GM03348 (cell line): ENCODE measurements around the gene TMEM242.
A peak's percentile ranks its signal among the peaks of the same experiment; 100 is the strongest.
"Not testable (repeated sequence)": the region's sequence is repeated elsewhere in the genome, so short reads cannot be mapped to it uniquely, and the experiment has no call there.

Experiments used
- DNase-seq: peaks from one replicate; pipeline ENCODE4 v3.0.0; 2012; ENCODE audit warnings: low spot score

Gene TMEM242

DNA sequence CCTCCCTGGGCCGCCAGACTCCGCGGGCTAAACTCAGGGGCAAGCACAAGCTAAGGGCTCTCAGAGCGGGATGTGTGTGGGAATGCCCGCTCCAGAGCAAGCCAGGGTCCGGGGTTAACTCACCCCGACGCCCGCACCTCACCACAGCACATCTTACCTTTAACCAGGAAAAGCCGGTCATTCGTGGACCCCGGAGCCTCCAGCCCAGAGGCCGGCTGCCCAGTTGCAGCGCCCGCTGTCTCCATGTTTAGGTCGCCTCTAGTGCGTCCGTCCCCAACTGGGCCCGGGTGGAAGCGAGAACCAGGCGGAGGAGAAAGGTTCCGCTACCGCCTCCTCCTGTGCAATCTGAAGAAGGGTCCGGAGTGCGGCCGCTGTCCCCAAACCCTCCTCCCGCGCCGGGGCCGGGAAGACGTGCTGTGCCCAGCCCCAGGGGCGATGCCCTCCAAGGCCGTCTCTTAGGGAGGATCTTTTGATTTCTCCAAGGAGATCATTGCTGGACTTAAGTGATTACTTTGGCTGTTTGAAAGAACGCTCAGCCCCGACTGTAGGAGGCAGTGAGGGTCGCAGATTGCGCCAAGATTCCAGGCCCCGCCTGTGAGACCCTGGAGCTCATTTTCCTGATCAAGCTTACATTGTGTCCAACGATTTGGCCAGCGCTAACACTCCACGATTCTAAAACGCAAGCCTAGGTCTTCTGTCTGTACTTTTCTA, at the start of gene TMEM242:
TMEM242 (minus strand) TSS at position 265 of the 711 bp plus-strand sequence; CDS start at position 245, 20 bp downstream.
- peak; percentile 92 for DNase-seq

DNA sequence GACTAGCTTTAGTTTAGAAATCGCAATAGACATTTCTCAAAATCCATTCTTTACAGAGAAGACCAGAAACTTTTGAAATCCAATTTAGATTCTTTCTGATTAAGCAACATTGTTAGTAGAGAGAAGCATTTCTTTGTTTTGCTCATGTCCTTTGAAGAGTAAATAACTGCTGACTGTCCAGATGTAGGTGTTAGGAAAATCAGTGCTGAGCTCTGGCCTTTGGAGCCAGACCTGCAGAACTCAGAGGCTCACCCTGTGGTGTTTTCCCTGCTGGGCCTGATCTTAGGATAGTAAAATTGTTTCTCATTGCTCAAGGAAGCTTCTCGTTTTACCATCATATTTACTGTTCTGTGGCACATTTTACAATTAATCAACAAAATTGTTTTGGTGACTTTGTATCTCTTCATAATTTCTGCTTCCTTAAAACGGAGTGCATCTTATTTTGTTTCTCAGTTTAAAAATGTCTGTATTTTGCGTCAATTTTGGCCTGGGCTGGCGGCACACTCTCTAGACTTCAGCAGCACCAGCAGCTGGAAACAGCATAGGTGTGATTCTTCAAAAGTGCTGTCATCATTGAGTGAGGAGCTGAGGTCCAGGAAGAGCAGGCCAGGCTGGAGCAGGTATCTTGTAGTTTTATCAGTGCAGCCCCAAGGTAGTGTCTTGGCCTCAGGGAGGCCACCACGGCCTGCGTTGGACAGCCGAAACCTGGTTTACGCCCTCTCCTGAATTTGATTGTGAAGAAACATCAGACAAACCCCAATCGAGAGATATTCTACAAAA, 49.4 kb upstream of the TMEM242 start:
- DNase-seq = no peak

DNA sequence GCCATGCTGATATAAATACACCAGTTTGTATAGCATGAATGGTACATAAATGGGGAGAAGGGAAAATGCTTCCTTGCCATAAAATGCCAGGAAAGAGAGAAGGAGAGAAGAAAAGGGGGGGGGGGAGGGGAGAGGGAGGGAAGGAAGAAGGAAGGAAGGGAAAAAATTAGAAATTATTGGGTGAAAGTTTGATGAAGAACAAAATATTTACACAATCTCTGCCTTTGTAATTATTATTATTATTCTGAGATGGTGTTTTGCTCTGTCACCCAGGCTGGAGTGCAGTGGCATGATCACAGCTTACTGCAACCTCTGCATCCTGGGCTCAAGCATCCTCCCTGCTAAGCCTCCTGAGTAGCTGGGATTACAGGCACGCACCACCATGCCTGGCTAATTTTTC, 47.4 kb upstream of the TMEM242 start:
- DNase-seq = no peak

DNA sequence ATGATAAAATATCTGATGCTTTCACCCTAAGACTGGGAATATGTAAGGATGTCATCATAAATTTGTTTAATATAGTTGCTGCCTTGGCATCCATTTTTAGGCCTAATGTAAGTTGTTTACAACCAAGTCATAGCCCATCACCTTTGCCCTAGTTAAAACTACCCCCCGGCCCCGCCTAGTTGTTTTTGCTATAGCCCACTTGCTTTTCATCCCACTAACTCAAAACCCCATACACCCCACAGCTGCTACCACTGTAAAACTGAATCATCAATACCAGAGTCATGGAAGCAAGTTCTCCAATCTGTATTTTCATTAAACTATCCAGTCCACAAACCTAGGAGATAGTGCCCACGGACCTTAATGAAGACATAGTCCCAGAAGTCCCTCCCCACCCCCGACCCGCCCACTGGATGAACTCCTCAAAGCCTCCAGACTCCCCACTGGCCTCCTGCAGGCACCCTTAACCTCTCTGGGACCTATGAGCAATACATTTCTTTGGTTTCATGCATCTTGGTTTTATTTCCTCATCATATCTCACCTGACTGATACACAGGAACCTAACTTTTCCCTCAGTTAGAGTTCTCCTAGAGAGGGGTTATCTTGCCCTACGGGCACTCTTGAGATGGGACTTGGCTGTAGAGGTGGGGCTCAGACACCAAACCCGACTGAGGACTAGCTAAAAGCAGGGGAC, 45.2 kb upstream of the TMEM242 start:
- DNase-seq = no peak

DNA sequence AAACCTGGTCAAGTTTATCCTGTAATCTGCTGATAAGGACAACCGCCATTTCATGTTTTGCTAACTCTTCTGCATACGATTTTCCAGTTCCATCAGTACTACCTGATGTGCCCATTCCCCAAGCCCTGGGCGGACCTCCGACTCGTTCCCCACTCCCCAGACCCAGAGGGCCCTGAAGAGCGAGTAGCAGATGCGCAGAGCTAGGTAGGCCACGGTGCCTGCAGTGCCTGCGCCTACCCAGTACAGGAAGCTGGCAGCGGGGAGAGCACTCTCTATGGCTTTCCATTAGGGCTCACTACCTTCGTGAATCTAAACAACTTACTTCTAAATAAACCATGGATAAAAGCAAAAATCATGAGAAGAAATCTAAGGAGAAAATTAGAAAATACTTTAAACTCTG, 43.3 kb upstream of the TMEM242 start:
- DNase-seq = no peak

DNA sequence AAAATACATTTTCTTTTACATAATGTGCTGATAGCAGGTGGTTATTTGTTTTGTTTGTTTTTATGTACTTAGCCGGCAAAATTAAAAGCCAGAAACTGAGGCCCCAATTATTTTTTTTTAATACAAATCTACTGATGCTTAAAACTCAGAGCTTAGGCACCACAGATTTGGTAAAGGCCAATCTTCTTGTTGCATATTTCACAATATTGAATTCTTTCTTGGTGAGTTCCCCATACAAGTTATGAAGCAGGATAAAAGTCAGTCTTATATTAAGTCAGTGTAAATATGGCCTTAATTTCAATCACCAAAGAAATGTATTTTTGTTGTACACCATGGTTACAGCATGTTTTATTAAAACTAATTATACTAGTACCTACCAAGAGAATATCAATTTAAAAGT, 41.4 kb upstream of the TMEM242 start:
- peak; percentile 24 for DNase-seq

DNA sequence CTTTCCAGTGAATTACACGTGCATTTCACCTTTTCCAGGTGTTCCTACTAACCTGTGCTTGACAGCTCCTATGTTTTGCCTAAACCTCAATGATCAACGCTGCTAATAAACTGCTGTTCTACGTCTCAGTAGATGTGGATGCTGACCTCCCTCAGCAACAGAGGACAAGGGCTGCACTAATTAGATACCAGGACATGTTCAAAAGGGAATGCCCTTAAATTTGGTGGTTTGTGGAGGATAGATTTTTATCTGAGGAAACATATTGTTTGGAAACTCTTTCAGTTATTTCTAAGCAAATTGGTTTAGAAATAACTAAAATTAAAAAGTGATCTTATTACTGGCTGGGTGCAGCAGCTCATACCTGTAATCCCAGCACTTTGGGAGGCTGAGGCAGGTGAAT, 38.6 kb upstream of the TMEM242 start:
- no peak for DNase-seq

DNA sequence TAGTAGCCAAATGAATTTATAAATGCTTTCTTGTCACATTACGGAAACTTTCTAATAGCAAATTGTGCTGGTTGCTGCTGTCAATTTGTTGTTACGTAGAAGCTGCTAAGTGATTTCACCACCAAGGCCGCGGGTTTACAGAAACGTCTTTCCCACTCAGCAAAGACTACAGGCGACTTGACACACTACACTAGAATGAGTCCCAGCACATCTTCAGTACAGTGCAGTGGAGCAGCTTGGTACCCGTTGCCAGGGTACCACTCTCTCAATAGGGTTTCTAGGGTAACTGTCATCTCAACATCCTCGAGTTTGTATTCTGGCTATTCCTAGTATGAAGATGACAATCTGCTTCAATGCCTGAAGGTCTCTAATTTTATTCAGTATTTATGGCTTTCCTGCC, 35.0 kb upstream of the TMEM242 start:
- no peak for DNase-seq

DNA sequence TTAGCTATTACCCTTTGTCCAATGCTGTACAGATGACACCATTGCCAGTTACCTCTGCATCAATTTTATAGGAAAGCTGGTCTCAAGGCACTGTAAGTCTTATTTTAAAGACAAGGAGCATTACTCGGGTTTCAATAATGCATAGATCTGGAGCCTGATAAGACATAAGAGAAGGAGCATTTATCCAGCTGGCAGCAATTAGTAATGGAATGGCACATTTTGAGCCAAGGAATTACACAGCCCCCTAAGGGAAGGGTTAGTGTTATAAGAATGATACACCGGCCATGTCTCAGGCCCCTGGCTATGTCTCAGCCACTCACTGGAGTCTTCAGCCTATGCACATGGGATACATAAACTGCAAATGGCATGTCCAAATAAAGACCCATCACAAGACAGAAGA, 23.1 kb upstream of the TMEM242 start:
- no peak for DNase-seq

DNA sequence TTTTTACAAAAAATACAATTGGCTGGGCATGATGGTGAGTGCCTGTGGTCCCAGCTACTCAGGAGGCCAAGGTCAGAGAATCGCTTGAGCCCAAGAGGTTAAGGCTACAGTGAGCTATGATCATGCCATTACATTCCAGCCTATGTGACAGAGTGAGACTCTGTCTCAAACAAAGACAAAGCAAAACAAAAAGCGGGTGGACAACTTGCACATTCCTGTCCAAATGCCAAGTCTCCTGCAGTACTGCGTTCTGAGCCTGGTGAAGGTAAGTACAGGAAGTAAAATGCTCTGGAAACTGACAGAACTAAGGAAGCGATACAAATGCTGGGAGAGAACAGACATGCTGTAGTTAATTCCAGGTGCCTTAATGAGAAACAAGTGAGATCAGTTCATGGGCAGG, 20.4 kb upstream of the TMEM242 start:
- no peak for DNase-seq

DNA sequence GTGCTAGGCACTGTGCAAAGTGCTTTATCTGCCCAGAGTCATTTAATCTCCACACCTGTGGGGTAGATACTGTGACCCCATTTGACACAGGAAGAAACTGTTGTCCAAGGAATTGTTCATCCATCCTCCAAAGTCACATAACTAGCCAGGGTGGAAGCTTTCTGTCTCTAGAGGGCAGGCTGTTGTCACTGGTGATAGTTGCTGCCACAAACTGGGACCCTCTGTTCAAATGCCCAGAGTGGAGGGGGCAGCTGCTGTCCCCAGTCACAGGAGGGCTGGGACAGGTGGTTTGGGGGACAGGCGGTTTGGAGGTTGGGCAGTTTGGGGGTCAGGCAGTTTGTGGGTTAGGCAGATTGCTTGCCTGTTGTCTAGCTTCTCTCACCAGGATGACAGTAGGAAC, 16.1 kb upstream of the TMEM242 start:
- DNase-seq = no peak

DNA sequence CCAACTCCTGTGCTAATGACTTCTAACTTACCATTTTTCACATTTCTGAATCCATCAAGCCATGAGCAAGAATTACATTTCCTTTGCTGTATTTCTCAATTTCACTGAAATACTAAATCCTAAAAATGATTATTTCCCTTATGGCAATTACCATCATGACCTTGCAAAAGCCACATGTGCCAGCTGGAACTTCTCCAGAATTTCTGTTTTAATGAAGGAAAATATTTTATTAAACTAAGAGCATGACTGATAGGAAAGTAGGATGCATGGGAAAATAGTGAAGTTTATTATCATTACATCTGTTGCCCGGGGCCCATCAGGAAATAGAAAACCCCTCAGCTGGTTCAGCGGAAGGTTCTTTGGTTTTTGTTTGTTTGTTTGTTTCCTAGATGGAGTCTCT, 14.4 kb upstream of the TMEM242 start:
- DNase-seq = no peak

DNA sequence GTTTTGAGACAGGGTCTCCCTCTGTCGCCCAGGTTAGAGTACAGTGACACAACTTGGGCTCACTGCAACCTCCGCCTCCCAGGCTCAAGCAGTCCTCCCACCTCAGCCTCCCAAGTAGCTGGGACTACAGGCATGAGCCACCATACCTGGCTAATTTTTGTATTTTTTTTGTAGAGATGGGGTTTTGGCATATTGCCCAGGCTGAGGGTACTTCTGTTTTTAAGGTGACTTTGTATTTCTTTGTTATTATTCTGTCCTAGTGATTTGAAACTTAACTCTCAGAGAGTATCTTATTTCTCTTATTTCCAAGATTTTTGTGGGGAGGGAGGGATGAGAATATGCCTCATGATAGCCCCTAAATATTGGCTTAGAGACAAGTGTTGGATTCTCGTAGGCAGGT, 14.0 kb upstream of the TMEM242 start:
- DNase-seq = not testable (repeated sequence)

DNA sequence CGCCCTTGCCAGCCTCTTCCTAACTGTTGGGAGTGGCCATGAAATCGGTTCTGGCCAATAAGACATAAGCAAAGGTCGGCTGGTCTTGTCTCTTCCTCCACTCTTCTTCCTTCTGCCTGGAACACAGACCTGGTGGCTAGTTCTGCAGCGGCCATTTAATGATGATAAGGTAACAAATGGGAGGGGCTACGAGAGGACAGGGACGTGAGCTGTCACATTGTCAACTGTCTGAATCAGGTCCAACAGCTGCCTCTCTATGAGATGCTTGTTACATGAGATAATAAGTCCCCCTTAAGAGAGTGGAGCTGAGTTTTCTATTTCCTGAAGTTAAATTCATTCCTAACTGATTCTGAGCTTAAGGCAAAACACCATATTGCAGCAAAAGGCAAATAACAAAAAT, 12.5 kb upstream of the TMEM242 start:
- DNase-seq = no peak

DNA sequence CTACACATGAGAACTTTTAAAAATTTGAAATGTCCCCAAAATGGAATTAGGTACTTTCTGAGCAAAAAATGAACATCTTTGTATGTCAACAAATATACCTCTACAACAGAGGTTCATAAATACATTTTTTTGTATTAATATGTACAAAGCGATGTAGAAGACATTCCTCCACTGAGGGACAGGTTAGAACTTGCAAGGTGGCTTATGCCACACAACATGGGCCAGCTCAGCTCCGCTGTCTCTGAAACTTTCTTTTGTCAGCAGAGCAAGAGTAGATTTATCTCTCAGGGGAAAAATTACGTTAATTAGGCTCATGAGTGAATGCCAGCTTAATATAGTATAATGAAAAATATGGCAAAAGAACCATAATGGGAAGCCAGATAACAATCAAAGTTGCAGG, 10.6 kb upstream of the TMEM242 start:
- no peak for DNase-seq

DNA sequence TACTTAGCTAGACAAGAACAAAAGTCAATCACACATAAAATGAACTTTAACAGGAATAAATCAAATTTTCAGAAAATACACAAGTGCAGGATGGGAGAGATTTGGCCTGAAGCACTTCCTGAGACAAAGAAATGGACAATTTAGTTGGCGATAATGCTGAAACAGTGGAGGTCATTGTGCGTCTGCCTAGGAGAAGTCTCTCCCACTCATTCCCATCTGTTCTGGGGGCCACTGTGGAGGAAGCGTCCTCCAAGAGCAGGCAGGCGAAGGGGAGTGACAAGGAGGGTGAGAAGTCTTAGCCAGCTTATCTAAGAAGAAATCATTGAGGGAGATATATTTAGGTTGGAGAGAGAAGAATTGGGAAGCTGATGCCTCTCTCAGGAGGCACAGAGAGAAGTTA, 10.2 kb upstream of the TMEM242 start:
- DNase-seq = no peak

DNA sequence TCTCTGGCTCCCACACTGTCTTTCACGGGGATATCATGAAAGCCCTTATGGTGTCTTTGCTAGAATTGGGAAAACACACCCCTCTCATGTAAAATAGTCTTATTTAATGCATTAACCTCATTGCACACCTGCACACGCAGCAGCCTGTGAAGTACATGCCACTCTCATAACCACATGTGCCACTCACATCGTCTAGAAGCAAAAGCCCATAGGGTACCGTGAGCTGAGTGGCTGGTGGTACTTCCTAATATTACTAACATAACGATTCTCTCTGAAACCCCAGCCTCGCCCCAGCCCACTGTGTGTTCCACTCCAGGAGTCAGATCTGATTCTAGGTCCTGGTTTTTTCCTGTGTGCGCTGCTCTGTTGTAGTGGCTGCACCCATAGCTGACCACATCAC, 9.5 kb upstream of the TMEM242 start:
- no peak for DNase-seq

DNA sequence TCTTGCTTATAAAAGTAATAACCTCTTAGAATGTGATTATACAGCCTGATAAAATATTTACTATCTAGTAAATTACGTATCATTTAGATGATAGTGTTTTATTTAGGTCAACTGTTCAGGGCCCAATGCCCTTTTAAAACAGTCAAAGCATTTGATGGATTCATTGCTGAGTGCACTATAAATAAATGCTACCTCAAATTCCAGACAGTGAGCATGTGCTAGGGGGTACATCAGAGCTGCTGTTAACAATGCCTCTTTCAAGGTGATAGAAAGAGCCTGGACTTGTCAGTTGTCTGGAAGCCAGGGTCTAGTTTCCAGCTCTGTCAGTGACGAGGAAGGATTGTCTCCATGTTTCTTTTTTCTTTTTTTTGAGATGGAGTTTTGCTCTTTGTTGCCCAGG, 7.5 kb upstream of the TMEM242 start:
- no peak for DNase-seq

DNA sequence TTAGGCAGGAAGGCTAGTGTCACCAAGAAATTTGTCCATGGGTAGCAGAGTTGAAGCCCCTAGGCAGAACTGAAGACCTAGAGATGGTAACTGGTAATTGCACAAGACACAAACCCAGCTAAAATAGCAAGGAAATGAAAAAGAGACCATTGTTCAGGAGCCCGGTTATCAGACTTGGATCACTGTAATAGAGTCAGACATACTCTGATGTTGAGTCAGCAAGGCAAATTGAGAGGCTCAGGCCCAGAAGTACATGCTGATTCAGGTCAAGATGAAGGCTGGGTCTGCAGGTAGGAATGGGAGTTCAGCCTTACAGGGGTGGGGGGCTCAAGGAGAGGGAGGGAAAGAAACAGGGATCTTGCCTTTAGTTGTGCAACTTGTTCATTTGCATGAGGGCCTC, 6.5 kb upstream of the TMEM242 start:
- no peak for DNase-seq

DNA sequence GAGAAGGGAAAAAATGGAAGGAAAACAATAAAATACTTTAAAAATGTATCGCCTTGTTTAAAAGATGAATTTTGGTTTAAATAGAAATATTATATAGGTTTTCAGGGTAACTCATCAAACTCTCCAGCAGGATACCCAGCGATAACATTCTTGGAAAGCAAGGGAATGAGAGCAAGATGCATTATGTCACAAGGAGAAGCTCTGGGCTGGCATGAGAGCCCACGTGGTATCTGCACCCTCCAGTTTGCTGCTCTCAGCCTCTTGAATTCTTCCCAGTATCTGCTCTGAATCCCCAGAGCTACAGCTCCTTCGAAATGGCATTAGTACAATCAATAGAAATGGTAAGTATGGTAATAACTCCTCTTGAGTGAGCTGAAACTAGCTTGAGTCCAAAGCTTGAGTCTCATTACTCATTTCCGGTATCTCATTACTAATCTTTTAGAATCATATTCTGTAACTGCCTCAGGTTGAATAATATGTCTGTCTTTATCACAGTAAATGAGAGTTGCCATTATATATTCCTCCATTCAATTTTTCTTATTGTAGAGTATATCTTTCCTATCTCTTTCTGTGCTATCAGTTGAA, 4.9 kb upstream of the TMEM242 start:
- DNase-seq = peak; percentile 32

DNA sequence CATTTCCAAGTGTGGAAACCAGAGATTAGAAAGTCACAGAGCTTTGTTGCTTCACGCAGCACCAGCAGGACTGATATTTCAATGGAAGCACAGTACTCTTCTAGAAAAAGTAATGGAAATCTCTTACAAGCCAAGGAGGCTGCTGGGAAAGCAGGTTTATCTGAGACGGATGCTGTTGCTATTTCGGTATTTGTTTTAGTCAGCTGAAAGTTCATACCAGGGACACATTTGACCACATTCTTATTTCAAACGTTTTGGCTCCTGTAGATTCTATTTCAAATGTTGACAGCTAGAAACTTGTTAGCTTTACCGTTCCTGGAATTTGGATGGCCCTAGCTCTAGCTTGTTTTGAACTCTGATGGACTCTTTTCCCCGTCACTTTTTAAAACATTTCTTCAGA, 3.7 kb upstream of the TMEM242 start:
- DNase-seq = no peak

DNA sequence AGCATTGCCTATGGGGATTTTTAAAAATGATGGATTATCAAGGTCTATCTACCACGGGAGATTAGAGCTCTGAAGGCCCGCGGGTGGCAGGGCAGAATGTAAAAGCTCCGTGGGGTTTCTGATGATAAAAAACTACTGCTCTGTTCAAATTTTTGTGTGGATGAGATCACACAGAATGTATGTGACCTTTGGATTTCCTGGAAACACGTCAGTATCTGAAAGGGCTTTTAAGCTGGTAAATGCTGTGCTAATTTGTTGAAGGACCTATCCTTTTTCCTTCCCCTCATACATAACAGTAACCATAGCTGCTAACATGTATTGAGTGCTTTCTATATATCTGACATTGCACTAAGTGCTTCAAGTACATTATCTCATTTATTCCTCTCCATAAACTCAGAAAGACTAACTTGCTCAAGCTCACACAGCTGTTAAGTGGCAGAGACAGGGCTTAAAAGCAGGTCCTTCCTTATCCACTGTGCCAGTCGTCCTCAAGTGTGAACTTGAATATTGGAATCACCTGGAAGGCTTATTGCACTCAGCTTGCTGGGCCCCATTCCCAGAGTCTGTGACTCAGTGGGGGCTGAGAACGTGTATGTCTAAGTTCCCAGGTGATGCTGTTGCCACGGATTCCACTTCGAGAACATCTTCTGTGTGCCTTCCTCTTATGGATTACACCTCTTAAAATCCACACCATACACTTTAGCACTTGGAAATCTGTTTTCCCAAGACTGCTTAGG, 1.9 kb upstream of the TMEM242 start:
- DNase-seq = no peak
